Activated T-cell treated with anti-CD3 and anti-CD28 coated beads for 1 hour (primary cell): Measurements from ENCODE around the gene ARID5B.
"Not testable (repeated sequence)": the region's sequence is repeated elsewhere in the genome, so short reads cannot be mapped to it uniquely, and the experiment has no call there.

Source experiments
- DNase-seq: peaks from one replicate; pipeline ENCODE4 v3.0.0-alpha.2; 2020; ENCODE audit warnings: low read depth

ARID5B gene

DNA sequence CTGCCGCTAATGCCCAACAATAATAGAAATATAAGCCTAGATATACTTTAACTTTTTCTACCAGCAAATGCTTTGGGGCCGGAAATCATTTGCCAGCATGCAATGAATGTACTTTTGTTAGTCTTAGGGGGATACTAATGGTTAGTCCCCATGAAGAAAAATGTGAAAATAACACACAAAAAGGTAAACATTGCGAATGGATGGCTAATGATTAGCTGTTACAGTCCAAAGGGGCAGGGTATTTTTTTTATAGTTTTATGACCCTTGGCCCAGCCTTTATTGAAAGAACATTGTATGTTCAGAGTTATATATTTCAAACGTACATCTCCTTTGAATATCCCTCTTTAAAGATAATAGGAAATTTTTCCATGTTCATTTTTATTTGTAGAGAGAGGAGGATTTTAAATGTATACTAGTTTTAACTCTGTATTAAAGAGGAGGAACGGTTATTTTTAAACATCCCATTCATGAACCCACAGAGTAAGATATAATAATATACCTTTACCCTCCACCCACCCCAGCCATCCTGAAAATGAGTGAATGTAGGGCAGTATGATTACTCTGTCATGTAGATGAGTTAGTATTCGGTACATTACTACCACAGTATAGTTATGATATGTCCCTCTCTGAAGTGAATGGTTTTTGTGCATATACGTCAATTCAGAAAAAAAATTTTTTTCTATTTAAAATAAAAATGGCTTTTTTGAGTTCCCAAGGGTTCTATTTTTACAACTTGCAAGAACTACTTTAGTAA is 63.6 kb downstream of the ARID5B start:
- DNase-seq, result no peak

DNA sequence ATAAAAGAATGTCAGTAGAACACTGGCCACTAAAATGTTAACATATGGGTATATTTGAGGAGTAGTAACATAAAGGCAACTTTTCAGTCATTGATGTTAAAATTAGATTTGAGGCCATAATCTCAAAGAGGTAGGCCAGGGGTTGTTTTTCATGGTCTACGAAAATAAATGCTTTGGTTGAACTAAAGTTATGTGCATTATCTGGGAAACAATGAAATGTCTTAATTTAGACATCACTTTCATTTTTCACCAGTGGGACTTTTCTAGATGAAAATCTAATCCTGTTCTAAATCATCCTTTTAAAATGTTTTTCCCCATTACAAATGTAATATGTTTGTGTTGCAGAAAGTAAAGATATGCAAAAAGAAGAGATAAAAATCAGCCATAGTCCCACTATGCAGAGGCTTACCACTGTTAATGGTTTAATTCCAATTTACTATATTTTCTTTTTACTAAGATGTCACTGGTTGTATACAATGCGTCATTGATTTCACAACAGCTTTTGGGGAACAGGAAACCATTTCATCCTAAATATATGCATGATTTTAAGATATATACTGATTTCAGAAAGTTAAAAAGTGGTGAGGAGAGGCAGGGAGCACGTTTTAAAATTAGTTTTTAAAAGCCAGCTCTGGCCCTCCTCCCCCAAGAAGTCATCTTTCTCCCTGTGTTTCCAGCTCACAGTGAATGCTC is 64.3 kb downstream of the ARID5B start:
- no peak for DNase-seq

DNA sequence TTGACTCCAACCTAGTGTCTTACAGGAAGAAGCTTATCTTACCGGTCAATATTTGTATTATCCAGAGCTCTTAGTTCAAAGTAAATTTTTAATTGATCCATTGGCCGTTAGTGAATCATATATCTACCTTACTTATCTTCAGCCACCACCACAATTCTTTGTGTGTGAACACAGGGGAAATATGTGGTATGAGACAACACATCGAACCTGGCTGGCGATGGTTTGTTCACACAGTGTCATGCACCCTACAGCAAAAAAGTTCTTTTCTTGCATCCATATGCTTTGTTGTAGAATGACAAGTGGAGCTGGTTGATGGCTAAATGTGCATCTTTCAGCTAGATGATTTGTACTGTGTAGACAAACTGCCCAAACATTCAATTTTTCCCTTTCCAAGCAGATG is 65.8 kb downstream of the ARID5B start:
- DNase-seq, result no peak

DNA sequence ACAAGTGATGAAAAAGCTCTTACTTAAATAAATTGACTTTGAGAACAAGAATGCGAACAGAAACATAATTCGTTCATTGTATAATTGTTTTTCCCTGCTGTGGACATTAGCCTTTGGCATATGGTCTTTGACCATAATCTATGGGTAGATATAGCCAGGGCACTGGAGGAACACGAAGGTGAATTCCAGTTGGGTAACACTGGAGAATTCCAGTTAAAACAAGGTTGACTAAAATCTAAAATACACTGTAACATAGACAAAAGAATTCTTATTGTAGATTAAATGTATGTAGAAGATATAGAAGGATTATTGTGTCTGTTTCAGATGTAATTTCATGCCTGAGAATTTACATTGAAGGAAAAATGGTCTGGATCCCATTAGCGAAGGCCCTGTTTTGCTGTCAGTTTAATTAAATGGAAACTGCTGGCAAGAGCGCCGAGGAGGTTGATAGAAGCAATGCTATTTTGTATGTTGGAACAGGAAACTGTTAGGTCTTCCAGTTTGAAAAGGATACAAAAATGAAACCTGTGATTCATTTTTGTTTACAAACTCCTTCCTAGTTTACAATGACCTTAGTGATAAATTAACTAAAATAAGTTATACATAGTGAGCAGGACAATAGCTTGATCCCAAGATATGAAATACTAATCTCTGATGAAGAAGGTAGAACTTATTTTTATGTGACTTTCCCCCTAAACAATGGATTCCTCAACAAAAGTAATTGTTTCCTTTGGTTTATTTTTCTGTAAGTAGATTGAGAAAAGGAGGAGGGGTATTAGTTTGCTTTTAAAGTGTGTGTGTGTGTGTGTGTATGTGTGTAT is 68.9 kb downstream of the ARID5B start:
- DNase-seq, result no peak

DNA sequence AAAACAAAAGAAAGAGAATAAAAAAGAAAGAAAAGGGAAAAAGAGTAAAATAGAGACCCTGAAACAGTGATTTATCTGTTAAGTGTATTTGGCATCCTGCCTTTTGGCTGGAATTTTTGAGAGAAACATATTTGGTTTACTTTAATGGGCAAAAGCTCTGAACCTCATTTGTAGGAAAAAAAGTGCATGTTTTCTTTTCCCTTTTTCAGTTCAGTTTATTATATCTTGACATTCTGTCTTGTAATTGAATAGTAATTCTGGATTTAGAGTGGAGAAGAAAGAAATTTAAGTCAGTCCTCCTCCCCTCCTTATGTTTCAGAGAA is 69.5 kb downstream of the ARID5B start:
- no peak for DNase-seq

DNA sequence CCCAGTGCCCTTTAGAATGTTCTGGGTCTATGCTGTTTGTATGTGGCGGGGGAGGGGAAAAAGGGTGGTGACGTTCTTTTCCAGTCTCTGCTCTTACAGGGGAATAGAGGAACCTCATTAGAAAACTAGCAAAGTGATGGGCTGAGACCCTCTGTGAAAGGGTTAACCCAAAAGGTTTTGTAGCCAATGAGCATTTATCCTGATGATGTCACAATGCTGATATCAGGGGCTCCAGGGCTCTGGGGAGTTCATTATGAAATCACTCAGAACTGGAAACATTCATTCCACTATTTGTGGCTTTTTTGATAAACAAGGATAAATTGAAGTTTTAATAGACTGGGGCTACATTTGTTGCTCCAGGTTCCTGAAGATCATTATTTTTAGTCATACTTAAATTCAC is 71.7 kb downstream of the ARID5B start:
- DNase-seq, result no peak

DNA sequence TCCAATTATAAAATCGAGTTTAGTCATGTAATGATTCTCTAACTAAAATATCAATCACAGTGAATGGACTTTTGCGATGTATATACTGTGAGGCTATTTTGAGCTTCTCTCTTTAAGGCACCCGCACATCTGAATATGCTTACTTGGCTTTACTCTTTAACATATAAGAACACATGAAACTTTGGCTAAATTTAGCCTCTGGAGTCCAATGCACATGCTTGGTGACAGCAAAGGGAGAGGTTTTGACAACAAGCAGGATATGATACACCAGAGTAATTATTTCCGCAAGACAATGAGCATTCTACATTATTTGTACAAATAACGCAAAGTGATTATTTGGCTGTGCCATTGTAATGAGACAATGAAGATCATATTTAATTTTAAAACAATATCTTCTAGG is 72.4 kb downstream of the ARID5B start:
- DNase-seq, result no peak

DNA sequence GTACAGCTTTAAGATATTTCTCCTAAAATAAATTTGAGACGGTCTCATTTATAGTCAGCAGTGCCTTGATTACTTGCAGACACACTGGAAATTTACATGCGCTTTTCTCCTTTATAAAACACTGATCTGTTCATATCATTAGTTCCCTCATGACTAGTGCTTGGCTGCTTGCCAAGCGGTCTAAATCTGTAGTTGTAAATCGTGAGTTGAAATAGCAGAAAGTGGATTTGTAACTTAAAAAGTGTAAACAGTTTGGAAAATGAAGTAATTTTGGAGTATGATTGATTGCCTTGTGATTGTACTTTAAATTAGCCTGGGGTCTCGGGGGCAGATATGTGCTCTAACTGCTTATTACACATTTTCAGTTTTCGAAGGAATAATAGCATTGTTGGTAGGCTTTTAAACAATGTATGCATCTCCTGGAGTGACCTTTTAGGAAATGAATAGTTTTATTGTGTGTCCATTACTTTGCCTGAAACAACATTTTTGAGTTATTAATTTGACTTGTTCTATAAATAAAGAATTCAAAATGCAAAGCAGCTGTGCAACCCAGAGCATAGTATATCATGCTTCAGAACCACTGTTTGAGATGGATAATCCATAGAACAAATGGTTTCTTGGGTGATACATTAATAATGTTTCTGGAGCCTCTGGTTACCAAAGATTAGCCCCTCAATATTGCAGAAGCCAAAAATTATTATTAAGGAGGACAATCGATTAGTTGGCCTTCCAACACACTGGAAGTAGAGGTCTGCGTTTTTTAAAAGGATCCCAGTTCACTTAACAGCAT is 73.3 kb downstream of the ARID5B start:
- DNase-seq, result no peak

DNA sequence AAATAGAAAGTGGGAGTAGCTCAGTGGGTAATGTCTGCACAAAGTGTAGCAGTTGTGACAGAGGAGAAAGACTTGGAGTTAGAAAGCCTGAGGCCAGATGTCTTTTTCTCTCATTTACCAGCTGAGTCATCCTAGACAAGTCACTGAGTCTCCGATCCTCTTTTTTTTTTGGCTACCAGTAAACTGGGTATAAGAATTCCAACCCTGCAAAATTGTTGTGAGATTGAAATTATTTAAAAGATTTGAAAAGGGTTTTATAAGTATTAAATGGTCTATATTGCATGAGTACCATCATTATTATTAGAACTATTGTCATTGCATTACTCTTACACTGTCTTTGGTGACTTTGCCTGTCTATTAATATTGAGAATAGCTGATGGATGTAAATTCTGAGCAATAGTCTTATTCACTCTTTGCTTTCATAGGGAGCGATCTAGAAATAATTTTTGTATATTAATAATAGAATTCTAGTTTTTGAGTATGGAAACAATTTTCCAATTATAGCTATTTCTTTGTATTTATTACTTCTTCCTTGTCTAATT is 74.0 kb downstream of the ARID5B start:
- DNase-seq, result no peak

DNA sequence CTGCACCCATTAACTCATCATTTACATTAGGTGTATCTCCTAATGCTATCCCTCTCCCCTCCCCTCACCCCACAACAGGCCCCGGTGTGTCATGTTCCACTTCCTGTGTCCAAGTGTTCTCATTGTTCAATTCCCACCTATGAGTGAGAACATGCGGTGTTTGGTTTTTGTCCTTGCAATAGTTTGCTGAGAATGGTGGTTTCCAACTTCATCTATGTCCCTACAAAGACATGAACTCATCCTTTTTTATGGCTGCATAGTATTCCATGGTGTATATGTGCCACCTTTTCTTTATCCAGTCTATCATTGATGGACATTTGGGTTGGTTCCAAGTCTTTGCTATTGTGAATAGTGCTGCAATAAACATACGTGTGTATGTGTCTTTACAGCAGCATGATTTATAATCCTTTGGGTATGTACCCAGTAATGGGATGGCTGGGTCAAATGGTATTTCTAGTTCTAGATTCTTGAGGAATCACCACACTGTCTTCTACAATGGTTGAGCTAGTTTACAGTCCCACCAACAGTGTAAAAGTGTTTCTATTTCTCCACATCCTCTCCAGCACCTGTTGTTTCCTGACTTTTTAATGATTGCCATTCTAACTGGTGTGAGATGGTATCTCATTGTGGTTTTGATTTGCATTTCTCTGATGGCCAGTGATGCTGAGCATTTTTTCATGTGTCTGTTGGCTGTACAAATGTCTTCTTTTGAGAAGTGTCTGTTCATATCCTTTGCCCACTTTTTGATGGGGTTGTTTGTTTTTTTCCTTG is 75.6 kb downstream of the ARID5B start:
- DNase-seq, result not testable (repeated sequence)

DNA sequence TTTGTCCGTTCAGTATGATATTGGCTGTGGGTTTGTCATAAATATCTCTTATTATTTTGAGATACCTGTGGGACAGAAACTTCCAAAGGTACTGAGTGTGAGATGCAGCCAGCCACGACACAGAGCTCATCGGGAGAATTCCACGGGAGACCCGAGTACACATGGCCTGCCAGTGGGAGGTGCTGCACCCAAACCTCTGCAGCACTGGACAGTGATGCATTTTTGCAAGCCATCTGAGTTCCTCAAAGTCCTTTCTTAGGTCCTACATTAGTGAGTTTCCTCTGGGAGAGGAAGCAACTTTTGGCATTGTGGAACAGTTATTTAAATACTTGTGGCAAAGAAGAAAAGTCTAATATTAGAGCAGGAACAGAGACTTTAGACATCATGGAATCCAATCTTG is 77.5 kb downstream of the ARID5B start:
- DNase-seq, result no peak

DNA sequence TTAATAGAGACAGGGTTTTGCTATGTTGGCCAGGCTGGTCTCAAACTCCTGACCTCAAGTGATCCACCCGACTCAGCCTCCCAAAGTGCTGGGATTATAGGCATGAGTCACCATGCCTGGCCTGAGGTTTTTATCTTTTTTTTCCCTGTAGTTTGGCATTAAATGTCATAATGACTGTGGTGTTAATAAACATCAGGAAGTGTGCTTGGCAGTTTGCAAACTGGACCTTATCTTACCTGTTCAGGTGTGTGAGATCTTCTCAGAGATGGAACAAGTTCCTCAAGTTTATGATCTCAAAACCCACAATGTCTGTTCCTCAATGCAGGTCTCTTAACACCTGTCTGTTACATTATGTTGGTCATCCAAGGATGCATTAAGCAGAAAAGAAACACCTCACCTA is 80.0 kb downstream of the ARID5B start:
- DNase-seq, result no peak

DNA sequence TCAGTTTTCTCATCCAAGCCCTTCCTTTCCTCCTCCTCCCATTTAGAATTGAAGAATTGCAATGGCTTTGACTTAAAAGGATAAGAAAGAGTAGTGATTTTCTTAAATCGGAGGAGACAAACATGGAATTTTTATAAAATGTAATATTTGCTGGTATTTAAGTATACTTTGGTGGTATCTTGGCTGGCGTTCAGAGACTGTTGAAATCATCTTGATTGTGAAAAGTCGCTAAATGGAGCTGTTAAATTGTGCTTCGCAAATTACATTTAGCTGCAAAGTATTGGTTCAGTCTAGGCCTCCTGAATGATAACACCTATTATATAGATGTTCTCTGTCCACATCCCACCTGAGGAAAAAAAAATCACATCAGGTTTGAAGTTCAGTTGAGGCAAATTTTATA is 81.8 kb downstream of the ARID5B start:
- no peak for DNase-seq

DNA sequence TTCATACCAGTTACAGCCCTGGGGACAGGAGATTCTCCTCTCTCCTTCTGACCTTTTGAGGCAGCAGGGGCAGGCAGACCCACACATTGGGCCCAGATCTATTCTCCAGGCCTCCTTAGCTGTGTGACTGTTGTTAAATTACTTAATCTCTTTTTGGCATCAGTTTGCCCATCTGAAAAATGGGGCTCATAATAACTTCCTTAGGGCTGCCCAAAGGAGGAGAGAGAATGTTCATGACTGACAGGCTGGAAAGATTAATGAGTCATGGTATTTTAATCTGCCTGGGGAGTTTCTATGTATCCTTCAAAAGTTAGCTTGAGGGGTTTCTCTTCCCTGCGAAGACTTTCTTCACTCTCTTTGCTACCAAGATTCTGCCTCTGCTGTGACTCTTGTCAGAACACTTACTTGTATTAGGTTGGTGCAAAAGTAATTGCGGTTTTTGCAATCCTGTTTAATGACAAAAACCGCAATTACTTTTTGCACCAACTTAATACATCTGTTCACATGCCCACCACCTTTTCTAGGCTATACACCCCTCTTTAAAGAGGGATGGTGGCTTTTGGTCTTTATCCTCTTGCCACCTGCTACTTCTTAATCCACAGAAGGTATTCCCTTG is 83.4 kb downstream of the ARID5B start:
- no peak for DNase-seq

DNA sequence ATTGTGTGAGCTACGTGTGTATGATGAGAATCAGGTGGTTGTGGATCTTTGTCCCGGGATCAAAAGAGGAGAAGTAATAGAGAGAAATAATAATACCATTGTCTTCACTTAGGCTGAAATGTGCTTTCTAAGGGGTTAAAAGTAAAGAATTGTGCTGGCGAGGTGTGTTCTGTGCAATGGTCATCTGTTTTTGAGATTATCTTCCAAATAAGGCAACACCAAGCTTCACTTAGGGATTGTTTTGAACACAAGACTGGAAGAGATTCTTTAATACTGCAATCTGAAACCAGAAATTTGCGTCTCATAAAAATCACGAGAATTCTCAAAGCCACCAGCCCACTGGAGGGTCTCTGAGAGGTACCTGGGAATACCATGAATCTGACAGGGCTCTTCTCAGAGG is 84.2 kb downstream of the ARID5B start:
- no peak for DNase-seq

DNA sequence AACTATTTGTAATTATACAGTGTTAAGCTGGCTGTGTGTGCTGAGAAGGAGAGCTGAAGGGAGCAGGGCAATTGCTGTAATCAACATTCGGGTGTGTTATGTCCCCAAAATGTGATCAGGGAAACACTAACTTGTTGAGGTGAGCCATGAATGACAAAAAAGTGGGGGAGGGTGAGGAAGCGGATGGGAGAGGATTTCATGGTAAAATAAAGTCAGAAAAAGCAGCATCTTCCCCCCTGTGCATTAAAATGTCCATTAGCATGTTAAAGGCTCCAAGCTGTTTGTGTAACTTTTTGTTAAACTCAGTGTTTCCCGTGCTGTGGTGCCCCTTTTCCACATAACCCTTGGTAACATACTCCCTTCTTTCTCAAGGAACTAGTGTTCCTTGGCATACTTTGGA is 84.9 kb downstream of the ARID5B start:
- DNase-seq, result no peak

DNA sequence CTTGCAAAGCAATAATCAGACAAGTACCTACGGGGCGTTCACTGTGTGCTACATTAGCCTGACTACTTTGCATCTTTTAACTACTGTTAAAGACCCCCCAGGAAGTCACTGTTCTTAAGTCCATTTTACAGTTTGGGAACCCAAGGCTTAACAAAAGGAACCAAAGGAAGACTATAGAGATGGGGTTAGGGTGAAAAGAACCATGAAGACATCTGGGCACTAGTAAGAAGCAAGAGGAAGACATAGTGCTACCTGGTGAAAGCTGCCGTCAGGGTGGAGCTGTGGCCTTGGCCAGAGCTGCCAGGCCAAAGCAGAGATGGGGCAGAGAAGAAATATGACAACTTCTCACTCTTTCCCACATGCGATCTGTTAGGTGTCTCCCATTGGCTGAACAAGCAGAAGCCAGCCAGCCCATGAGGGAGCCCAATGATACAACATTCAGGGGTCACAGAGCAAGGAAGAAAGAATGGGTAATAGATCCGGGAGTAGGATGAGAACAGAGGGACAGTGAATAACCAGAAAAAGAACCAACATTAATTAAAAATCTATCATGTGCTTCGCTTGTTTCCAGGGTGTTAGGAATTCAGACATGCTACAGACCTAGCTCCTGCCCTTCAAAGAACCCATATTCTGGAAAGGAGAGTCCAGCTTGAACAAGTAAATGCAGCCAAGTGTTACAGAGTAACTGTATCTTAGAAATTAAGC is 85.4 kb downstream of the ARID5B start:
- DNase-seq, result no peak

DNA sequence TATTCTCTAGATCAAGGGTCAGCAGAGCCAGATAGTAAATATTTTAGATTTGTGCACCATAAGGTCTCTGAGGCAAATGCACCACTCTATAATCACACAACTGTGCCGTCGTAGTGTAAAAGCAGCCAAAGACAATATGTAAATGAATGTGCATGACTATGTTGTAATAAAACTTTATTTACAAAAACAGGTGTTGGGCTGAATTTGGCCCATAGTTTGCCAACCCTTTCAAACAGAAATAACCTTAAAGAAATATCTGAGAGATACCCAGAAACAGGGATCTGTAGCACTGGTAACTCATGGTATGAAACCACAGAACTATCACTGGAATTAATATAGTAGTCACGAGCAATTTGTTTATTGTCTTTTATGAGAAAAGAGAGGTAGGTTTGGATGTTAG is 86.0 kb downstream of the ARID5B start:
- DNase-seq, result no peak

DNA sequence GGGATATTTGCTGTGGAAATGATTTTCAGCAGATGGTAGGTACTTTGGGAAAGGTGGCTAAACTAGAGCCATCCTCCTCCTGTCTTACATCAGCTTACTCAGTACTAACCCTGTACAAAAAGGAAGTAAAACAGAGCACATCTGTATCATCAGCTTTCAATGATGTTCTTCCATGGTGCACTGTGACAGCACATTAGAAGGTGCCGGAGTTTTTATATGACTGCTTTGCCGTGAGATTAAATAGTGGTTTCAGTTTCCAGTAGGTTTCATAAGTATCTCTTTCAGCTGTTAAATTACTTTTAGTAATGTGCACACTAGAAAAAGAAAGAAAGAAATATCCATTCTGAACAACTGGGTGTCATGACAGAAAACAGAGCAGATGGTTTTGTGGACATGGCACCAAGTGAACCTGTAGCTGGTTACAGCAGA is 86.5 kb downstream of the ARID5B start:
- no peak for DNase-seq
